ENCODE measurements around the gene B3GNT5. TPM values are rescaled to one million over a fixed set of nuclear protein-coding genes. Genes with fewer than 3 reads are reported as not detected.

B3GNT5 gene, protein sequence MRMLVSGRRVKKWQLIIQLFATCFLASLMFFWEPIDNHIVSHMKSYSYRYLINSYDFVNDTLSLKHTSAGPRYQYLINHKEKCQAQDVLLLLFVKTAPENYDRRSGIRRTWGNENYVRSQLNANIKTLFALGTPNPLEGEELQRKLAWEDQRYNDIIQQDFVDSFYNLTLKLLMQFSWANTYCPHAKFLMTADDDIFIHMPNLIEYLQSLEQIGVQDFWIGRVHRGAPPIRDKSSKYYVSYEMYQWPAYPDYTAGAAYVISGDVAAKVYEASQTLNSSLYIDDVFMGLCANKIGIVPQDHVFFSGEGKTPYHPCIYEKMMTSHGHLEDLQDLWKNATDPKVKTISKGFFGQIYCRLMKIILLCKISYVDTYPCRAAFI
- total RNA-seq: 10 to 100 TPM in 1 of 4 donors, 1 to 10 TPM in 3; 3.6 to 23.1 (median 9.3) TPM

DNA sequence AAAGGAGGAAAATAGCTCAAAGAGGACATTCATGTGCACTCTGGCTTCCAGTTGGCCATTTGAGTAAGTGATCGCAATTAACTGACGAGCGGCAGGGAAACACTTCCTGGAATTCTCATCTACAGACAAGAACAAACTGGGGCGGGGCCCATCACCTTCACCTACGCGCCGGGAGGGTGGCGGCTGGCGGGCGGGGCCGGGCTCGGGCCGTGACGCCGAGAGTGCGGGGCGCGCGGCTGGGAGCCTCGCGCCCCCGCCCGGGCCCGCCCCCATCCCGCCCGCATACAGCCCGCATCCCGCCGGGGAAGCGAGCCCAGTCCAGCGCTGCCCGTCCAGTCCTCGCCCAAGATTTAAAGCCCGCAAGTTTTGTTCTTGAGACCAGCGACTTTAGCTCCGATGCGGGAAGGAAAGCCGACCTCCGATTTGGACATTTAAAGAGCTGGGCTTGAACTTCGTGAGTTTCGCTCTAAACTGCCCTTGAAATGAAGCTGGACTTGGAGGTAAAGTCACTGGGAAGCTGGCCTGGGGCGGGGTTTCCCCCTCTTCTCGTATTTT, at the start of gene B3GNT5:
TSS of gene B3GNT5 (plus strand) at position 281 of the 555 bp plus-strand sequence. CDS start 16,546 bp downstream, outside the sequence.
- no peaks in the 10 kb centered on the region for H3K27me3 ChIP-seq
- H3K9me3 ChIP-seq: no peaks in the 10 kb centered on the region
- no peak for TF ChIP-seq POLR2A (IDR thresholded peaks at IDR 0.05)
- TF ChIP-seq, protein P1, sequence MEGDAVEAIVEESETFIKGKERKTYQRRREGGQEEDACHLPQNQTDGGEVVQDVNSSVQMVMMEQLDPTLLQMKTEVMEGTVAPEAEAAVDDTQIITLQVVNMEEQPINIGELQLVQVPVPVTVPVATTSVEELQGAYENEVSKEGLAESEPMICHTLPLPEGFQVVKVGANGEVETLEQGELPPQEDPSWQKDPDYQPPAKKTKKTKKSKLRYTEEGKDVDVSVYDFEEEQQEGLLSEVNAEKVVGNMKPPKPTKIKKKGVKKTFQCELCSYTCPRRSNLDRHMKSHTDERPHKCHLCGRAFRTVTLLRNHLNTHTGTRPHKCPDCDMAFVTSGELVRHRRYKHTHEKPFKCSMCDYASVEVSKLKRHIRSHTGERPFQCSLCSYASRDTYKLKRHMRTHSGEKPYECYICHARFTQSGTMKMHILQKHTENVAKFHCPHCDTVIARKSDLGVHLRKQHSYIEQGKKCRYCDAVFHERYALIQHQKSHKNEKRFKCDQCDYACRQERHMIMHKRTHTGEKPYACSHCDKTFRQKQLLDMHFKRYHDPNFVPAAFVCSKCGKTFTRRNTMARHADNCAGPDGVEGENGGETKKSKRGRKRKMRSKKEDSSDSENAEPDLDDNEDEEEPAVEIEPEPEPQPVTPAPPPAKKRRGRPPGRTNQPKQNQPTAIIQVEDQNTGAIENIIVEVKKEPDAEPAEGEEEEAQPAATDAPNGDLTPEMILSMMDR (IDR thresholded peaks at IDR 0.05): no peak
- H3K4me3 ChIP-seq: peak within 1 kb of the TSS; percentile 52 to 98
- H3K27ac ChIP-seq: peak within 1 kb of the TSS; percentile 84 to 97
- no peaks in the 10 kb centered on the region for H3K36me3 ChIP-seq
- intact Hi-C loops (cut with DNase I; ENCODE audit: low total_unique reads): no loop called here
- peak; percentile 30 to 49 for DNase-seq
- no peaks in the 10 kb centered on the region for H3K4me1 ChIP-seq

DNA sequence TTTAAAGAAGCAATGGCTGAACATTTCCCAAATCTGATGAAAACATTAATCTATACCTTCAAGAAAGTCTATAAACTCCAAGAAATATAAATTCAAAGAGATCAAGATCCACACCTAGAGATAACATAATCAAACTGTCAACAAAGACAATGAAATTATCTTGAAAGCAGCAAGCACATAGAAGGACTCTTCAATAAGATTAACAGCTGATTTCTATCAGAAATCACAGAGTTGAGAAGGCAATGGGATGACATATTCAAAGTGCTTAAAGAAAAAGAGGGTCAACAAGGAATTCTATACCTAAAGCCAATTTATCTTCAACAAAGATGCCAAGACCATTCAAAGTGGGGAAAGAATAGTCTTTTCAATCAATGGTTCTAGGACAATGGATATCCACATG, 49.4 kb upstream of the B3GNT5 start:
- H3K4me1 ChIP-seq: no peaks in the 10 kb centered on the region
- no peaks in the 10 kb centered on the region for H3K27me3 ChIP-seq
- H3K9me3 ChIP-seq: peaks cover 0 to 5% of the 10 kb centered on the region in 2 donors
- no peak for DNase-seq
- no peak overlapping the region for H3K27ac ChIP-seq
- intact Hi-C loops (cut with DNase I; ENCODE audit: low total_unique reads): no loop called here
- TF ChIP-seq, protein P1 (IDR thresholded peaks at IDR 0.05): no peak
- no peak for TF ChIP-seq POLR2A (IDR thresholded peaks at IDR 0.05)
- no peaks in the 10 kb centered on the region for H3K36me3 ChIP-seq
- no peak overlapping the region for H3K4me3 ChIP-seq

DNA sequence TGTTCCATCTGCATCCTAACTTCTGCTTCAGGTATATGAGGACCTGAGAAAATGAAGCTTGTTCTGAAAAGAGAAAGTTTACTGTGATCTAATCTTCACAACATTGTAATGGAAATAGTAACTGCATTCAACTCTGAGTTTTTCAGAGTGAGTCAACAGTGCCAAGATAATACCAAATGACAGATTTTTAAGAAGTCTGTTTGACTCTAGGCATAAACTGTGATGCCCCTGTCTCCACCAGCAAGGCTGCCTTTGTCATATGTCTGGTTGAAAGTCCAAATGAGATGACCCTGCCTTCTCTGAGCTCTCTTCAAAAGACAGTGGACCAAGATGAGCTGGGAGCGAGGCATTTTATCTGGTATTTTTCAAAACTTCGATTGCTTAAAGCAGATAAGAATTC, 44.8 kb upstream of the B3GNT5 start:
- no peak for TF ChIP-seq POLR2A (IDR thresholded peaks at IDR 0.05)
- TF ChIP-seq, protein P1 (IDR thresholded peaks at IDR 0.05): no peak

DNA sequence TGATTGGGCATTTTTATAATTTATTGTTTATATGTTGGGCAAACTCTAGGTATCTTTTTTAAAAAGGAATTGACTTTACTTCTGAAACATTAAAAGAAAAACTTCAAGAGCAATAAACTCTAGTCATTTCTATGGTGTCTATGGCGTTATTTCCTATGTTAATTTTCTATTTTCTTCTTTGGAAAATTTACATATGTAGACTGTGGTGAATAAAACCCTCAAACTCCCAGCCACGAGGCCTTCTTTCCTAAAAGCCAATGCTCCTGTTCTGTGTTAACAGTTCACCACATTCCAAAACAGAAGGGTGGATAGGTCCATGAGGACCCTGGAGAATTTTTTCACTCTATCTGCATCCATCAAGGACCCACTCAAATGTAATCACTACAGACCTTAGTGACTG, 44.3 kb upstream of the B3GNT5 start:
- DNase-seq: no peak
- H3K4me1 ChIP-seq: no peaks in the 10 kb centered on the region
- H3K4me3 ChIP-seq: no peak overlapping the region
- no peak overlapping the region for H3K27ac ChIP-seq
- intact Hi-C loops (cut with DNase I; ENCODE audit: low total_unique reads): no loop called here
- TF ChIP-seq POLR2A (IDR thresholded peaks at IDR 0.05): no peak
- TF ChIP-seq, protein P1 (IDR thresholded peaks at IDR 0.05): no peak
- H3K9me3 ChIP-seq: peaks cover 0 to 1% of the 10 kb centered on the region in 2 donors
- H3K36me3 ChIP-seq: no peaks in the 10 kb centered on the region
- no peaks in the 10 kb centered on the region for H3K27me3 ChIP-seq

More for the DNA sequence above, 44.8 kb upstream of the B3GNT5 start:
- intact Hi-C loops (cut with DNase I; ENCODE audit: low total_unique reads): no loop called here
- Histone ChIP-seq H3K4me1 (no peaks in the 10 kb centered on the region), H3K27ac (no peak overlapping the region), H3K36me3 (no peaks in the 10 kb centered on the region), H3K9me3 (peaks cover 0 to 5% of the 10 kb centered on the region in 2 donors), H3K27me3 (no peaks in the 10 kb centered on the region), H3K4me3 (no peak overlapping the region)
- DNase-seq: no peak

DNA sequence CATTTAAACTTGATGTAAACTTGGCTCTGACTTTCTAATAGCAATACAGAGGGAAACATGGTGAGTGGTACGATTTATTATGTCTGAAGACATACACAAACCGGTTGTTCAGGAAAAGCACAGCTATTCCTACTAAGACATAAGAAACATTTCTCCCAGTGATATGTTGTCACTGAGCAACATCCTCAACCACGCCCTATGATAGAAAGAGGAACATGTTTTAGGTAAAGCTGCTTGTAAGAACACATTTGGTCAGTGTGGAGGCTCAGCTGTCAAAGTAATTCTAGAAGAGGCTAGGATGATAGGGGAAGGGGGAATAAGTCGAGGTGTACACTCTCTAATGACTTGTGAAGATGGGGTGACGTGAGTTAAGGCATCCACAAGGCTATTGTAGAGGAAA, 42.7 kb upstream of the B3GNT5 start:
- no peaks in the 10 kb centered on the region for H3K4me1 ChIP-seq
- TF ChIP-seq, protein P1 (IDR thresholded peaks at IDR 0.05): no peak
- TF ChIP-seq POLR2A (IDR thresholded peaks at IDR 0.05): no peak
- intact Hi-C loops (cut with DNase I; ENCODE audit: low total_unique reads): no loop called here
- H3K36me3 ChIP-seq: no peaks in the 10 kb centered on the region
- DNase-seq: no peak
- H3K4me3 ChIP-seq: no peak overlapping the region
- no peak overlapping the region for H3K27ac ChIP-seq
- H3K9me3 ChIP-seq: no peaks in the 10 kb centered on the region
- H3K27me3 ChIP-seq: no peaks in the 10 kb centered on the region

Data from uterus (tissue), 4 donors.